ENCODE measurements around the gene KRTAP3-2. TPM values are rescaled to one million over a fixed set of nuclear protein-coding genes. Genes with fewer than 3 reads are reported as not detected.

KRTAP3-2 gene
- total RNA-seq, 3 donors from 2014 or later, result not detected

- DNase-seq (no peak), ATAC-seq (no peak)
- TF ChIP-seq CTCF (IDR thresholded peaks at IDR 0.05), result no peak
- no peaks in the 10 kb centered on the region for H3K9me3 ChIP-seq
- no peaks in the 10 kb centered on the region for H3K4me1 ChIP-seq (ENCODE audit: low read depth)
- H3K36me3 ChIP-seq (ENCODE audit: low read depth), result no peaks in the 10 kb centered on the region
- no peak overlapping the region for H3K4me3 ChIP-seq
- intact Hi-C loops (cut with DNase I, micrococcal nuclease), result no loop called here
Measured at GRCh38 chr17:40951011-40951622, 48.6 kb downstream of the KRTAP3-2 start.

- Histone ChIP-seq H3K9me3 (no peaks in the 10 kb centered on the region), H3K4me1 (ENCODE audit: low read depth) (no peaks in the 10 kb centered on the region), H3K4me3 (no peak overlapping the region), H3K36me3 (ENCODE audit: low read depth) (no peaks in the 10 kb centered on the region)
- no peak for ATAC-seq
- no peak for TF ChIP-seq CTCF (IDR thresholded peaks at IDR 0.05)
- intact Hi-C loops (cut with DNase I, micrococcal nuclease), result no loop called here
- DNase-seq, result no peak
Measured at GRCh38 chr17:40950176-40950575, 49.5 kb downstream of the KRTAP3-2 start.

GRCh38 chr17:40949418-40949817, 50.3 kb downstream of the KRTAP3-2 start:
- DNase-seq, result peak in 1 of 3 donors; percentile 14
- H3K36me3 ChIP-seq (ENCODE audit: low read depth), result no peaks in the 10 kb centered on the region
- H3K4me3 ChIP-seq, result no peak overlapping the region
- peak; percentile 29 for ATAC-seq
- no peaks in the 10 kb centered on the region for H3K4me1 ChIP-seq (ENCODE audit: low read depth)
- intact Hi-C loops (cut with DNase I, micrococcal nuclease), result no loop called here
- no peaks in the 10 kb centered on the region for H3K9me3 ChIP-seq
- no peak for TF ChIP-seq CTCF (IDR thresholded peaks at IDR 0.05)

Other genes starting within 250 kb of the KRTAP3-2 start
- not detected for gene KRT25, start 244.6 kb downstream of the KRTAP3-2 start, total RNA-seq
- gene KRT26, start 227.7 kb downstream of the KRTAP3-2 start, total RNA-seq, result not detected
- not detected for gene KRT27, start 217.4 kb downstream of the KRTAP3-2 start, total RNA-seq
- not detected for gene KRT28, start 199.9 kb downstream of the KRTAP3-2 start, total RNA-seq
- gene KRT10, start 177.3 kb downstream of the KRTAP3-2 start, total RNA-seq, result 10 to 100 TPM; 24.5 to 33.1 (median 26.4) TPM
- gene KRT12, start 132.7 kb downstream of the KRTAP3-2 start, total RNA-seq, result 1 to 10 TPM in 2 of 3 donors, under 1 TPM in 1; 0.80 to 6.0 (median 2.5) TPM
- gene KRT20, start 114.7 kb downstream of the KRTAP3-2 start, total RNA-seq, result 1,000 to 10,000 TPM in 2 of 3 donors, 100 to 1,000 TPM in 1; 553 to 1,810 (median 1,312) TPM
- under 1 TPM in 1 of 3 donors, not detected in 2; 0.53 TPM for gene KRT23, start 62.3 kb downstream of the KRTAP3-2 start, total RNA-seq
- gene KRT39, start 33.0 kb downstream of the KRTAP3-2 start, total RNA-seq, result under 1 TPM in 1 of 3 donors, not detected in 2; 0.52 TPM
- under 1 TPM in 1 of 3 donors, not detected in 2; 0.22 TPM for gene KRT40, start 15.6 kb downstream of the KRTAP3-2 start, total RNA-seq
- gene KRTAP3-3, start 5.7 kb downstream of the KRTAP3-2 start, total RNA-seq, result not detected
- gene KRTAP3-1, start 9.2 kb upstream of the KRTAP3-2 start, total RNA-seq, result not detected
- gene KRTAP1-5, start 27.3 kb upstream of the KRTAP3-2 start, total RNA-seq, result not detected
- gene KRTAP1-4, start 30.3 kb upstream of the KRTAP3-2 start, total RNA-seq, result not detected
- not detected for gene KRTAP1-3, start 35.0 kb upstream of the KRTAP3-2 start, total RNA-seq
- not detected for gene KRTAP1-1, start 41.5 kb upstream of the KRTAP3-2 start, total RNA-seq
- not detected for gene KRTAP2-1, start 47.4 kb upstream of the KRTAP3-2 start, total RNA-seq
- not detected for gene KRTAP2-2, start 55.3 kb upstream of the KRTAP3-2 start, total RNA-seq
- gene KRTAP2-3, start 60.2 kb upstream of the KRTAP3-2 start, total RNA-seq, result not detected
- gene KRTAP2-4, start 66.0 kb upstream of the KRTAP3-2 start, total RNA-seq, result not detected
- gene KRTAP4-7, start 84.2 kb upstream of the KRTAP3-2 start, total RNA-seq, result not detected
- gene KRTAP4-8, start 98.2 kb upstream of the KRTAP3-2 start, total RNA-seq, result not detected
- not detected for gene KRTAP4-16, start 102.3 kb upstream of the KRTAP3-2 start, total RNA-seq
- not detected for gene KRTAP4-9, start 105.5 kb upstream of the KRTAP3-2 start, total RNA-seq
- not detected for gene KRTAP4-11, start 118.5 kb upstream of the KRTAP3-2 start, total RNA-seq
- not detected for gene KRTAP4-12, start 124.3 kb upstream of the KRTAP3-2 start, total RNA-seq
- gene KRTAP4-6, start 140.6 kb upstream of the KRTAP3-2 start, total RNA-seq, result not detected
- not detected for gene KRTAP4-5, start 149.9 kb upstream of the KRTAP3-2 start, total RNA-seq
- gene KRTAP4-4, start 160.8 kb upstream of the KRTAP3-2 start, total RNA-seq, result not detected
- not detected for gene KRTAP4-3, start 168.3 kb upstream of the KRTAP3-2 start, total RNA-seq
- not detected for gene KRTAP4-2, start 178.3 kb upstream of the KRTAP3-2 start, total RNA-seq
- gene KRTAP4-1, start 185.0 kb upstream of the KRTAP3-2 start, total RNA-seq, result under 1 TPM in 1 of 3 donors, not detected in 2; 0.84 TPM
- gene KRTAP9-1, start 190.0 kb upstream of the KRTAP3-2 start, total RNA-seq, result not detected
- gene KRTAP9-2, start 226.7 kb upstream of the KRTAP3-2 start, total RNA-seq, result not detected
- gene KRTAP9-3, start 232.5 kb upstream of the KRTAP3-2 start, total RNA-seq, result not detected
- gene KRTAP9-8, start 238.1 kb upstream of the KRTAP3-2 start, total RNA-seq, result not detected
- gene KRTAP9-4, start 249.8 kb upstream of the KRTAP3-2 start, total RNA-seq, result not detected

Data from mucosa of descending colon (tissue), 3 donors.